HepG2 (cell line): Measurements from ENCODE around the gene BEST2. TPM values are rescaled to one million over a fixed set of nuclear protein-coding genes. Genes with fewer than 3 reads are reported as not detected.

Experiments used
- DRAP1 ChIP-seq: IDR thresholded peaks from 2 replicates; pipeline ENCODE4 v1.6.1; 2016; ENCODE audit warnings: missing genetic modification reagents, missing compliant biosample characterization
- FLYWCH1 ChIP-seq: sonication (generic); formaldehyde crosslinking; IDR thresholded peaks from 2 replicates; pipeline ENCODE4 v1.8.1; 2023; ENCODE audit warnings: mild to moderate bottlenecking, missing genetic modification reagents
- GPBP1L1 ChIP-seq: sonication (generic); formaldehyde crosslinking; IDR thresholded peaks from 2 replicates; pipeline ENCODE4 v1.5.0; 2020; ENCODE audit warnings: mild to moderate bottlenecking, missing genetic modification reagents
- HOXA3 ChIP-seq: sonication (generic); formaldehyde crosslinking; IDR thresholded peaks from 2 replicates; pipeline ENCODE4 v1.5.0; 2020; ENCODE audit warnings: missing genetic modification reagents
- KDM6A ChIP-seq: IDR thresholded peaks from 2 replicates; pipeline ENCODE4 v1.6.1; 2016; ENCODE audit warnings: low read depth
- MYNN ChIP-seq: sonication (generic); formaldehyde crosslinking; IDR thresholded peaks from 2 replicates; pipeline ENCODE4 v1.4.0; 2020; ENCODE audit warnings: mild to moderate bottlenecking, low read depth, missing genetic modification reagents
- NFYB ChIP-seq: sonication (generic); formaldehyde crosslinking; IDR thresholded peaks from 2 replicates; pipeline ENCODE4 v1.4.0; 2020; ENCODE audit warnings: missing genetic modification reagents
- PHF21A ChIP-seq: sonication (generic); formaldehyde crosslinking; IDR thresholded peaks from 2 replicates; pipeline ENCODE4 v1.5.0; 2020; ENCODE audit warnings: mild to moderate bottlenecking, missing genetic modification reagents
- POLR2AphosphoS2 ChIP-seq: IDR thresholded peaks from 2 replicates; pipeline ENCODE4 v1.6.1; 2011; ENCODE audit warnings: low read depth, low read length, improper control_type of control experiment
- POLR2G ChIP-seq: fragments of 200-400 bp; formaldehyde crosslinking; IDR thresholded peaks from 2 replicates; pipeline ENCODE4 v1.6.1; 2018; ENCODE audit warnings: mild to moderate bottlenecking, low read depth, low read length, moderate library complexity
- SIN3B ChIP-seq: fragments of 150-350 bp; IDR thresholded peaks from 2 replicates; pipeline ENCODE4 v1.6.1; 2014; ENCODE audit warnings: low read length
- TBL1XR1 ChIP-seq: fragments of 150-350 bp; IDR thresholded peaks from 2 replicates; pipeline ENCODE4 v1.6.1; 2014; ENCODE audit warnings: borderline replicate concordance, low read length; ENCODE audit not compliant: partially characterized antibody
- TFE3 ChIP-seq: IDR thresholded peaks from 2 replicates; pipeline ENCODE4 v1.6.1; 2016
- ZBTB21 ChIP-seq: sonication (generic); formaldehyde crosslinking; IDR thresholded peaks from 2 replicates; pipeline ENCODE4 v1.4.0; 2020; ENCODE audit warnings: missing genetic modification reagents
- ZBTB4 ChIP-seq: sonication (generic); formaldehyde crosslinking; IDR thresholded peaks from 2 replicates; pipeline ENCODE4 v1.4.0; 2020; ENCODE audit warnings: missing genetic modification reagents, mild to moderate bottlenecking, borderline replicate concordance
- ZFX ChIP-seq: sonication (generic); formaldehyde crosslinking; IDR thresholded peaks from 2 replicates; pipeline ENCODE4 v1.4.0; 2020; ENCODE audit warnings: mild to moderate bottlenecking, low read depth, missing genetic modification reagents, moderate library complexity
- ZNF121 ChIP-seq: sonication (generic); formaldehyde crosslinking; IDR thresholded peaks from 2 replicates; pipeline ENCODE4 v1.5.0; 2020; ENCODE audit warnings: mild to moderate bottlenecking, missing genetic modification reagents
- ZNF207 ChIP-seq: fragments of 450-650 bp; IDR thresholded peaks from 2 replicates; pipeline ENCODE4 v1.6.1; 2016; ENCODE audit warnings: antibody characterized with exemption, borderline replicate concordance
- ZNF331 ChIP-seq: sonication (generic); formaldehyde crosslinking; IDR thresholded peaks from 2 replicates; pipeline ENCODE4 v1.4.0; 2020; ENCODE audit warnings: missing genetic modification reagents
- ZNF501 ChIP-seq: sonication (generic); formaldehyde crosslinking; IDR thresholded peaks from 2 replicates; pipeline ENCODE4 v1.5.1; 2020; ENCODE audit warnings: mild to moderate bottlenecking, moderate library complexity, missing genetic modification reagents
- ZNF576 ChIP-seq: sonication (generic); formaldehyde crosslinking; IDR thresholded peaks from 2 replicates; pipeline ENCODE4 v1.4.0; 2020; ENCODE audit warnings: mild to moderate bottlenecking, missing genetic modification reagents
- ZNF639 ChIP-seq: conservative IDR thresholded peaks from 2 replicates; pipeline ENCODE4 v1.6.1; 2018; ENCODE audit warnings: missing genetic modification reagents
- ZNF749 ChIP-seq: sonication (generic); formaldehyde crosslinking; IDR thresholded peaks from 2 replicates; pipeline ENCODE4 v1.8.0; 2022; ENCODE audit warnings: mild to moderate bottlenecking, missing genetic modification reagents, moderate library complexity, borderline replicate concordance
- polyA plus RNA-seq, 8 experiments: library from polyadenylated mRNA; depleted of rRNA in 3 of 8; stranded (reverse) in 7 of 8; unstranded in 1 of 8; fragments of >200 nt; fragmentation: Illumina TruSeq in 4 of 8; extraction: Trizol in 4 of 8; gene quantifications; 2 replicates each; pipeline versions ENCODE4 v1.2.1 to v1.2.3, GENCODE V29; 2011 to 2016; ENCODE audit warnings: low read depth in 4 of 8, missing spikeins in 1 of 8, mixed read lengths in 1 of 8; ENCODE audit not compliant: insufficient read depth in 1 of 8
- total RNA-seq, 5 experiments: library from RNA; depleted of rRNA; stranded (reverse); fragments of >200 nt; fragmentation: Illumina TruSeq; extraction: Trizol; gene quantifications; 2 replicates each; pipeline ENCODE4 v1.2.3, GENCODE V29; 2016; ENCODE audit warnings: low read depth in 1 of 5

BEST2 gene
- total and polyA plus RNA-seq, 2 of the 13 experiments (the other 11 are each of a cell fraction or from before 2014, with no cell fraction given) = not detected

GRCh38 chr19:12757544-12758274 lies 6.1 kb downstream of the BEST2 start (continued):
- TF ChIP-seq ZNF639 (CRISPR knock-in tag) (peak; percentile 31; the same call in 1 of the 2 replicates), SIN3B (no peak), ZNF576 (CRISPR knock-in tag) (no peak), PHF21A (CRISPR knock-in tag) (no peak), POLR2AphosphoS2 (no peak), TFE3 (CRISPR knock-in tag) (no peak), TBL1XR1 (no peak), MYNN (CRISPR knock-in tag) (no peak), ZNF501 (CRISPR knock-in tag) (peak; percentile 77; the same call in 1 of the 2 replicates), GPBP1L1 (CRISPR knock-in tag) (no peak), ZNF331 (CRISPR knock-in tag) (peak; percentile 32; the same call in 1 of the 2 replicates), ZFX (CRISPR knock-in tag) (peak; percentile 64), ZNF207 (no peak), FLYWCH1 (CRISPR knock-in tag) (no peak), ZNF121 (CRISPR knock-in tag) (no peak), HOXA3 (peak; percentile 50; the same call in 1 of the 2 replicates), POLR2G (no peak), NFYB (CRISPR knock-in tag) (no peak), ZBTB21 (CRISPR knock-in tag) (no peak), ZBTB4 (CRISPR knock-in tag) (no peak), DRAP1 (CRISPR knock-in tag) (peak; percentile 22; the same call in 1 of the 2 replicates), ZNF749 (no peak), KDM6A (no peak)
